Fibroblast of mammary gland (primary cell): ENCODE data around the gene SHISA8.
A peak's percentile ranks its signal among the peaks of the same experiment; 100 is the strongest.

Experiments used
- DNase-seq: peaks from one replicate; pipeline ENCODE4 v3.0.0-alpha.2; 2010; ENCODE audit warnings: low read depth
- H3K4me3 ChIP-seq: 2 replicates; pipeline ENCODE4 v1.5.1; 2011; ENCODE audit warnings: low read depth, mild to moderate bottlenecking, low read length, moderate library complexity; ENCODE audit not compliant: control insufficient read depth
- TF ChIP-seq, protein P1 (sequence below): conservative IDR thresholded peaks from 2 replicates; pipeline ENCODE4 v1.5.1; 2011; ENCODE audit warnings: low read depth, low read length, inconsistent platforms; ENCODE audit not compliant: control insufficient read depth, insufficient read depth

Gene SHISA8

DNA sequence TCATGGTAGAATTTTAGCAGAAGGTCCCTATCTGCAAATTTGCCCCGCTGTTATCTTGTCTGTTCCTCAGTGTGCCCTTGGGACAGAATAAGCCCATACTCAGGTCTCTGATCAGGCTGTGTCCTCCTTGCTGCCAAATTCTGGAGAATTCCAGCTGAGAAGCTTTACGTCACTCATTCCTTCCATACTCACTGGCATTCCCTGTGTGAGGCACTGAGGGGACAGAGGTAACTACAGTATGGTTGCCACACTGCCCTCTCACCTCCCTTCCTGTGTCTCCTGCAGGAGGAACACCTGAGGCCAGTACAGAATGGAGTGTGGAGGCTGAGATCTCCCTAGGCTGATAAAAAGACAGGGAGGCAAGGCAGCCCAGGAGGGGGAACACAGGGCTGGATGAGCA, 31.5 kb downstream of the SHISA8 start:
- H3K4me3 ChIP-seq = no peak overlapping the region
- no peak for DNase-seq
- TF ChIP-seq, protein P1, sequence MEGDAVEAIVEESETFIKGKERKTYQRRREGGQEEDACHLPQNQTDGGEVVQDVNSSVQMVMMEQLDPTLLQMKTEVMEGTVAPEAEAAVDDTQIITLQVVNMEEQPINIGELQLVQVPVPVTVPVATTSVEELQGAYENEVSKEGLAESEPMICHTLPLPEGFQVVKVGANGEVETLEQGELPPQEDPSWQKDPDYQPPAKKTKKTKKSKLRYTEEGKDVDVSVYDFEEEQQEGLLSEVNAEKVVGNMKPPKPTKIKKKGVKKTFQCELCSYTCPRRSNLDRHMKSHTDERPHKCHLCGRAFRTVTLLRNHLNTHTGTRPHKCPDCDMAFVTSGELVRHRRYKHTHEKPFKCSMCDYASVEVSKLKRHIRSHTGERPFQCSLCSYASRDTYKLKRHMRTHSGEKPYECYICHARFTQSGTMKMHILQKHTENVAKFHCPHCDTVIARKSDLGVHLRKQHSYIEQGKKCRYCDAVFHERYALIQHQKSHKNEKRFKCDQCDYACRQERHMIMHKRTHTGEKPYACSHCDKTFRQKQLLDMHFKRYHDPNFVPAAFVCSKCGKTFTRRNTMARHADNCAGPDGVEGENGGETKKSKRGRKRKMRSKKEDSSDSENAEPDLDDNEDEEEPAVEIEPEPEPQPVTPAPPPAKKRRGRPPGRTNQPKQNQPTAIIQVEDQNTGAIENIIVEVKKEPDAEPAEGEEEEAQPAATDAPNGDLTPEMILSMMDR = no peak

DNA sequence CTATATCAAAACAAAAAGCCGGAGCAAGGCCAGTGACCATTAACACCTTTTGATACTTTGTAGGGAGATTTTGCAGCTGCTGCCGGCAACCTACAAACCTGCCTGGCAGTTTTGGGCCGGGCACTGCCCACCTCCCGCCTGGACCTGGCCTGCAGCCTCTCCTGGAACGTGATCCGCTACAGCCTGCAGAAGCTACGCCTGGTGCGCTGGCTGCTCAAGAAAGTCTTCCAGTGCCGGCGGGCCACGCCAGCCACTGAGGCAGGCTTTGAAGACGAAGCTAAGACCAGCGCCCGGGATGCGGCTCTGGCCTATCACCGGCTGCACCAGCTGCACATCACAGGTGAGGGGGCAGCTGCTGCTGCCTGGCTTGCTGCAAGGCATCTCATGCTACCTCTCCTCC, 34.2 kb downstream of the SHISA8 start:
- H3K4me3 ChIP-seq = no peak overlapping the region
- DNase-seq = no peak
- TF ChIP-seq, protein P1 = no peak

DNA sequence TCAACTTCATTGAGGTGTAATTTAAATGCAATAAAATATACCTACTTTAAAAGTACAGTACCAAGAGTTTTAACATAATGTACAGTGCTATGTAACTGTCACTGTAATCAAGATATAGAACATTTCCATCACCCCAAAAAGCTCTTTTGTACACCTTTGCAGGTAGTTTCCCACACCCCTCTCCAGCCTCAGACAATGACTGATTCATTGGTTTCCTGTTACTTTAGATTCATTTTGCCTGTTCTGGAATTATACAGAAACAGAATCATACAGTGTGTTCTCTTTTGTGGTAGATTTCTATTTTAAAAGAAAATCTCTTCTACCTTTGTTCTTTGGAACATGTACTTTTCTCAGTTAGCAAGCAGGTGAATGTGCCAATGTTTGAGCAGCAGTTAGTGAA, 38.2 kb downstream of the SHISA8 start:
- no peak overlapping the region for H3K4me3 ChIP-seq
- TF ChIP-seq, protein P1 = no peak
- DNase-seq = no peak

DNA sequence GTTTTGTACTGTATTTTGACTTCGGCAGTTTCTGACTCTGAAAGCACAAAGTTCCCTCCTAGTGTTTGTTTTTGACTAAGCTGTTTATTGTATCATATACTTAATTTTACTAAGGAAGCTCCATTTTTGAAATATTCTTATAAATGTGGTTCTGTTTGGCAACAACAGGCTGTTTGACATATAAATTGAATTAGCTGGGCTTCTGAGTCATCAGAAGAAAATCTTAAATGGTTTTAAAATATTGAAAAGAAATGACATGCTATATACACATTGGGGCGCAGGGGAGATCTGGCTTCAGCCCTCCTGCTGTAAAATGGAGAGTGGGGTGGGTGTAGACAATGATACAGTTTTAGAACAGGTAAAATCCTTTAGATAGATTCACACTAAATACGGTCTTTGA, 38.6 kb downstream of the SHISA8 start:
- H3K4me3 ChIP-seq = no peak overlapping the region
- DNase-seq = peak; percentile 39
- TF ChIP-seq, protein P1 = no peak

DNA sequence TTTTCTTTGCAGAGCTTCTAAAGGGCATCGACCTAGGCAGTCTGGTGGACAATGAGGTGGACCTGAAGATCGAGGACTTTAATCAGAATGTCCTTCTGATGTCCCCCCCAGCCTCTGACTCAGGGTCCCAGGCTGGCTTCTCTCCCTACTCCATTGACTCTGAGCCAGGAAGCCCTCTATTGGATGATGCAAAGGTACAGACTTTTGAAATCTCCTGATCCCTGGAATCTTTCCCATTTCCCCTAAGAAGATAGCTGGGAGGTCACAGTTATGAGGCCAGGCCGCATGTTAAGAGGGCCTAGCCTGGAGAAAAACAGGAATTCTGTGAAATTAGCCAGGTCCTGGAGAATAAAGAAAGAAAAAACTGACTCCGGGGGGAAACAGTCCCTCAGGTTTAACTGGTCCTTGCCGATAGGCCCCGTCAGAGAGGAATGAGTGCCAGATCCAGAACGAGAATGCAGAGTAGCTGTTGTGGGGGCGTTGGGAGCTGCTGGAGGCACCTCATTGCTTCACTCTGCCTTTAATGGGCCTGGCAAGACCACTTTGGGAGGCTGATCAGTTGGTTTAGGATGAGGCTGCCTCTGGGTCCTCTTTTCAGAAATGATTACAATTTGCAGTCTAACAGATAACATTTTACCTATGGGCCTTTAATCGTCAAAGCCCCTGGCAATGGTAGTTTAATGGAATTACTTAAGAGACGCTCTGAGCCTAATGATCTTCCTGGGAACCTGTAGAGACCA, 39.2 kb downstream of the SHISA8 start:
- TF ChIP-seq, protein P1 = no peak
- H3K4me3 ChIP-seq = no peak overlapping the region
- peak; percentile 51 for DNase-seq

DNA sequence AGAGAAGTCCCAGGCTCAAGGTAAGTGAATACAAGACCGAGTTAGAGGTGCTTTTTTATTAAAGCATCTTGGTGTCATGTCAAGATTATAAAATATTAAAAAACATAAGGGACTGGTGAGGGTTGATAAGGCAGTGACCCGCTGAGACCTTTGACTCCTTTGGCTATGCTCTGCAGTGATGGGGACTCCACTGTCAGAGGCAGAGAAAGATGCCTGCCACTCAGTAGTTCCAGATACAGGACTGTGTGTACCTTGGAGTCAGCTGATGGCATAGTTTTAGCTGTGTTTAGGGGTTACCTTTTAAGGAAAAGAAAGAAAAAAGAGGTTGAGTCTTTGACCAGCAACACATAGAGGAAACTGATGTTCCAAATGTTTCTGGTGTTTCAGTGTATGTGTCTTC, 40.8 kb downstream of the SHISA8 start:
- TF ChIP-seq, protein P1 = no peak
- no peak for DNase-seq
- H3K4me3 ChIP-seq = no peak overlapping the region
